Glutamatergic neuron (in vitro differentiated cells): Measurements from ENCODE around the gene KATNBL1. TPM values are rescaled to one million over a fixed set of nuclear protein-coding genes. Genes with fewer than 3 reads are reported as not detected.
"Not testable (repeated sequence)": the region's sequence is repeated elsewhere in the genome, so short reads cannot be mapped to it uniquely, and the experiment has no call there.

Experiments
- DNase-seq: peaks from one replicate; pipeline ENCODE4 v3.0.0; 2022
- H3K27ac Mint-ChIP-seq: one replicate; pipeline ENCODE4 v1.8.0; 2020; ENCODE audit warnings: mild to moderate bottlenecking, mixed read lengths, inconsistent platforms; ENCODE audit not compliant: unreplicated experiment
- H3K27me3 Mint-ChIP-seq: one replicate; pipeline ENCODE4 v1.8.0; 2020; ENCODE audit warnings: mild to moderate bottlenecking, moderate library complexity, mixed read lengths, inconsistent platforms; ENCODE audit not compliant: unreplicated experiment
- H3K36me3 Mint-ChIP-seq: one replicate; pipeline ENCODE4 v1.8.0; 2020; ENCODE audit warnings: mild to moderate bottlenecking, mixed read lengths, inconsistent platforms; ENCODE audit not compliant: unreplicated experiment
- H3K4me1 Mint-ChIP-seq: one replicate; pipeline ENCODE4 v1.8.0; 2020; ENCODE audit warnings: mild to moderate bottlenecking, low read depth, mixed read lengths, inconsistent platforms; ENCODE audit not compliant: unreplicated experiment
- H3K4me3 Mint-ChIP-seq: one replicate; pipeline ENCODE4 v1.8.0; 2020; ENCODE audit warnings: mild to moderate bottlenecking, mixed read lengths, inconsistent platforms; ENCODE audit not compliant: unreplicated experiment
- H3K9me3 Mint-ChIP-seq: one replicate; pipeline ENCODE4 v1.8.0; 2020; ENCODE audit warnings: mild to moderate bottlenecking, moderate library complexity, mixed read lengths, inconsistent platforms; ENCODE audit not compliant: unreplicated experiment
- total RNA-seq: library from RNA; stranded (reverse); fragmentation: NEBNext Ultra II Directional; extraction: Animal tissue kit (Norgen Biotek cat#: 25700); gene quantifications from one replicate; pipeline ENCODE4 v1.2.1, GENCODE V29; 2021; ENCODE audit not compliant: unreplicated experiment
- TF ChIP-seq, protein P1 (sequence below): fragments of 200-600 bp; sonication (generic); IDR thresholded peaks from one replicate; pipeline ENCODE4 v1.5.0; 2021; ENCODE audit not compliant: partially characterized antibody, unreplicated experiment

KATNBL1 gene
- total RNA-seq, 1 donor from 2014 or later, result 64.7 TPM

DNA sequence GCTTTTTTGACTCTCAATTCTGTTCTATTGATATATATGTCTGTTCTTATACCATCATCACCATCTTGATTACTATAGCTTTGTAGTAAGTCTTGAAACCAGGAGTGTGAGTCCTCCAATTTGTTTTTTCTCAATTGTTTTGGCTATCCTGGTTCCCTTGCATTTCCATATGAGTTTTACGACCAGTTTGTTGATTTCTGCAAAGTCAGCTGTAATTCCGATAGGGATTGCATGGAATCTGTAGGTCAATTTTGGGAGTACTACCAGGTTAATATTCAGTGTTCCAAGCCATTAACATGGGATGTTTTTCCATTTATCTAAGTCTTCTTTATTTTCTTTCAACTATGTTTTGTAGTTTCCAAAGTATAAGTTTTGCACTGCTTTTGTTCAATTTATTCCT, 81.0 kb downstream of the KATNBL1 start:
- Mint-ChIP-seq H3K27me3 (no peaks in the 10 kb centered on the region), H3K4me3 (no peak overlapping the region), H3K9me3 (no peaks in the 10 kb centered on the region), H3K36me3 (no peaks in the 10 kb centered on the region), H3K27ac (no peak overlapping the region), H3K4me1 (no peaks in the 10 kb centered on the region)
- no peak for DNase-seq
- TF ChIP-seq, protein P1, sequence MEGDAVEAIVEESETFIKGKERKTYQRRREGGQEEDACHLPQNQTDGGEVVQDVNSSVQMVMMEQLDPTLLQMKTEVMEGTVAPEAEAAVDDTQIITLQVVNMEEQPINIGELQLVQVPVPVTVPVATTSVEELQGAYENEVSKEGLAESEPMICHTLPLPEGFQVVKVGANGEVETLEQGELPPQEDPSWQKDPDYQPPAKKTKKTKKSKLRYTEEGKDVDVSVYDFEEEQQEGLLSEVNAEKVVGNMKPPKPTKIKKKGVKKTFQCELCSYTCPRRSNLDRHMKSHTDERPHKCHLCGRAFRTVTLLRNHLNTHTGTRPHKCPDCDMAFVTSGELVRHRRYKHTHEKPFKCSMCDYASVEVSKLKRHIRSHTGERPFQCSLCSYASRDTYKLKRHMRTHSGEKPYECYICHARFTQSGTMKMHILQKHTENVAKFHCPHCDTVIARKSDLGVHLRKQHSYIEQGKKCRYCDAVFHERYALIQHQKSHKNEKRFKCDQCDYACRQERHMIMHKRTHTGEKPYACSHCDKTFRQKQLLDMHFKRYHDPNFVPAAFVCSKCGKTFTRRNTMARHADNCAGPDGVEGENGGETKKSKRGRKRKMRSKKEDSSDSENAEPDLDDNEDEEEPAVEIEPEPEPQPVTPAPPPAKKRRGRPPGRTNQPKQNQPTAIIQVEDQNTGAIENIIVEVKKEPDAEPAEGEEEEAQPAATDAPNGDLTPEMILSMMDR, result no peak

DNA sequence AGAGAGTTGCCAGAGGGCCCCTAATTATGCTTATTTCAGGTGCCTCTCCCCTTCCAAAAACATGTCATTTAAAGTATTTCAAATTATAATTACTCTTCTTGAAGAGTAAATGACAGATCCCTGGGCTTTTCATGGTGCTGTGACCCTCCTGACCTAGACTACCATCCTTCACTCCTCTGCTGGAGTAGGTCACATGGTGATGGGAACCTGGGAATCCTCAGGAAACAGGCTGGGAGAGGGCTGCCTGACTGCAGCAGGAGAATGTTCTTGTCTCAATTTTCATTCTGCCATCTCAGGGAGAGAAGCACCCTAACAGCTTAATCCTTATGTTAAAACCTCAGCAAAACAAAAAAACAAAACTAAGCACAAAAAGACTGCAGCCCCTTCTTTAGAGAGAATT, 83.4 kb downstream of the KATNBL1 start:
- DNase-seq, result no peak
- no peak overlapping the region for H3K27ac Mint-ChIP-seq

DNA sequence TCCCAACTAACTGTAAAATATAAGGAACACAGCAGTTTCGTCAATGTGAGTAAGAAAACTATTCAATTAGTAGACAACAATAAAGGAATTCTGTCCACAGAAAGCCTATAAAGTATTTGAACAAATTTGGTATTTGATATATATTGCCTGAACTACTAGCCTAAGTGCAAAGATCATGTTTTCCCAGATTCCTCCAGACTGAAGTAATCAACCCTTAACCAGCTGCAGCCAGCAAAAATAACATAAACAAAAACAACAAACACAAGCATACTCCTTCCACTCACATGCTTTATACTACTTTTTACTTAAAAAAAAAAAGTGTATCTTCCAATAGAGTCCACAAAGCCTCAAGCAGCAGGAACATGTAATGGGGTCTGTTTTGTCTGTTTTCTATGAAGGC, 84.0 kb downstream of the KATNBL1 start:
- Mint-ChIP-seq H3K4me3 (no peak overlapping the region), H3K27ac (no peak overlapping the region), H3K36me3 (no peaks in the 10 kb centered on the region), H3K4me1 (no peaks in the 10 kb centered on the region), H3K9me3 (no peaks in the 10 kb centered on the region), H3K27me3 (no peaks in the 10 kb centered on the region)
- TF ChIP-seq, protein P1, result no peak
- DNase-seq, result no peak

More for the DNA sequence above, 83.4 kb downstream of the KATNBL1 start:
- no peak overlapping the region for H3K4me3 Mint-ChIP-seq
- no peaks in the 10 kb centered on the region for H3K36me3 Mint-ChIP-seq
- H3K27me3 Mint-ChIP-seq, result no peaks in the 10 kb centered on the region
- TF ChIP-seq, protein P1, result no peak
- H3K9me3 Mint-ChIP-seq, result no peaks in the 10 kb centered on the region
- H3K4me1 Mint-ChIP-seq, result no peaks in the 10 kb centered on the region

DNA sequence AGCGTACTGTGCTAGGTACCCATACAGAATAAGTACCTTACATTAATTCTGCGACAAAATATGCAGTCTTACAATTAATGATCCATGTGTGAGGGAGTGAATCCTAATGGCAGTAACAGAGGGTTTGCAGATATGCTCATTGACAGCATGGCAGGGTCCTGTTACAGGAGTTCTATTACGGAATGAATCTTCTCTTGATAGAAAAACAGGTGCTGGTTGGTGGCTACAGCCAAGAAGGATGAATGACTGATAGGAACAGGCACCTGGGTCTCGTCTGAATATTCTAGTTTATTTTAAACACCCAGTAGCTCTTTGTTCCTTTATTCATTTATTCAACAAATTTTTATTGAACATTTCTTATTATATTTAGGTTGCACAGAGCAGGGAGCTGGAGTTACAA, 85.2 kb downstream of the KATNBL1 start:
- Mint-ChIP-seq H3K4me3 (no peak overlapping the region), H3K9me3 (no peaks in the 10 kb centered on the region), H3K27me3 (no peaks in the 10 kb centered on the region), H3K4me1 (no peaks in the 10 kb centered on the region), H3K36me3 (no peaks in the 10 kb centered on the region), H3K27ac (no peak overlapping the region)
- TF ChIP-seq, protein P1, result no peak
- DNase-seq, result no peak

- TF ChIP-seq, protein P1, result no peak
- H3K36me3 Mint-ChIP-seq, result no peaks in the 10 kb centered on the region
- no peak overlapping the region for H3K27ac Mint-ChIP-seq
- no peaks in the 10 kb centered on the region for H3K9me3 Mint-ChIP-seq
- H3K27me3 Mint-ChIP-seq, result no peaks in the 10 kb centered on the region
- no peaks in the 10 kb centered on the region for H3K4me1 Mint-ChIP-seq
- no peak for DNase-seq
- H3K4me3 Mint-ChIP-seq, result no peak overlapping the region
These were observed 87.1 kb downstream of the KATNBL1 start for GRCh38 chr15:34122771-34123183.

GRCh38 chr15:34121786-34122185, 88.1 kb downstream of the KATNBL1 start:
- not testable (repeated sequence) for H3K4me3 Mint-ChIP-seq, H3K27me3 Mint-ChIP-seq, H3K36me3 Mint-ChIP-seq, H3K27ac Mint-ChIP-seq, DNase-seq, H3K9me3 Mint-ChIP-seq, H3K4me1 Mint-ChIP-seq

GRCh38 chr15:34120420-34120819, 89.5 kb downstream of the KATNBL1 start:
- H3K27ac Mint-ChIP-seq, DNase-seq, H3K27me3 Mint-ChIP-seq, H3K4me3 Mint-ChIP-seq, H3K36me3 Mint-ChIP-seq, H3K4me1 Mint-ChIP-seq, H3K9me3 Mint-ChIP-seq: not testable (repeated sequence)
